DOHH2 (cell line): ENCODE data around the gene CPOX.

Source experiments
- CTCF ChIP-seq: fragments of 200-600 bp; sonication (generic); IDR thresholded peaks from one replicate; pipeline ENCODE4 v1.5.1; 2014; ENCODE audit warnings: antibody characterized with exemption, mild to moderate bottlenecking, low read depth, low read length; ENCODE audit not compliant: poor library complexity, severe bottlenecking
- EZH2phosphoT487 ChIP-seq: fragments of 200-600 bp; sonication (generic); IDR thresholded peaks from 2 replicates; pipeline ENCODE4 v1.6.1; 2017; ENCODE audit warnings: borderline replicate concordance, mild to moderate bottlenecking, antibody characterized with exemption, low read length, moderate library complexity, mixed read lengths

GRCh38 chr3:98541695-98542094, 51.7 kb downstream of the CPOX start:
- TF ChIP-seq CTCF (no peak), EZH2phosphoT487 (no peak)
